ENCODE data around the gene GNB3.

DNA sequence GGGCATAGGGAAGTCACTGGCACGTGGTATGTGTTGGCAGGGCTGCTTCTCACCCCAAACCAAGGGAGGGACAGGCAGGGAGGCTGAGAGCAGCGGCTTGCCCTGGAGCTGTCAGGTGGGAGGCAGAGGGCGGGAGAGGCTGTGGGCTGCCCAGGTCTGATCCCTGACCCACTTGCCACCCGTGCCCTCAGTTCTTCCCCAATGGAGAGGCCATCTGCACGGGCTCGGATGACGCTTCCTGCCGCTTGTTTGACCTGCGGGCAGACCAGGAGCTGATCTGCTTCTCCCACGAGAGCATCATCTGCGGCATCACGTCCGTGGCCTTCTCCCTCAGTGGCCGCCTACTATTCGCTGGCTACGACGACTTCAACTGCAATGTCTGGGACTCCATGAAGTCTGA is 4.7 kb downstream of the GNB3 start:
- TF ChIP-seq, protein P1, sequence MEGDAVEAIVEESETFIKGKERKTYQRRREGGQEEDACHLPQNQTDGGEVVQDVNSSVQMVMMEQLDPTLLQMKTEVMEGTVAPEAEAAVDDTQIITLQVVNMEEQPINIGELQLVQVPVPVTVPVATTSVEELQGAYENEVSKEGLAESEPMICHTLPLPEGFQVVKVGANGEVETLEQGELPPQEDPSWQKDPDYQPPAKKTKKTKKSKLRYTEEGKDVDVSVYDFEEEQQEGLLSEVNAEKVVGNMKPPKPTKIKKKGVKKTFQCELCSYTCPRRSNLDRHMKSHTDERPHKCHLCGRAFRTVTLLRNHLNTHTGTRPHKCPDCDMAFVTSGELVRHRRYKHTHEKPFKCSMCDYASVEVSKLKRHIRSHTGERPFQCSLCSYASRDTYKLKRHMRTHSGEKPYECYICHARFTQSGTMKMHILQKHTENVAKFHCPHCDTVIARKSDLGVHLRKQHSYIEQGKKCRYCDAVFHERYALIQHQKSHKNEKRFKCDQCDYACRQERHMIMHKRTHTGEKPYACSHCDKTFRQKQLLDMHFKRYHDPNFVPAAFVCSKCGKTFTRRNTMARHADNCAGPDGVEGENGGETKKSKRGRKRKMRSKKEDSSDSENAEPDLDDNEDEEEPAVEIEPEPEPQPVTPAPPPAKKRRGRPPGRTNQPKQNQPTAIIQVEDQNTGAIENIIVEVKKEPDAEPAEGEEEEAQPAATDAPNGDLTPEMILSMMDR (IDR thresholded peaks at IDR 0.05; ENCODE audit: low read length) = no peak
- TF ChIP-seq EZH2 (optimal IDR thresholded peaks at IDR 0.05; ENCODE audit: low read depth, low read length) (no peak), EZH2phosphoT487 (IDR thresholded peaks at IDR 0.05; ENCODE audit: low read length) (no peak)
